GM06990 (cell line): Measurements from ENCODE around the gene TMEM201.

ENCODE experiments used
- DNase-seq: peaks from one replicate; pipeline ENCODE4 v3.0.0-alpha.2; 2011; ENCODE audit not compliant: insufficient read length; ENCODE audit errors: extremely low read depth
- H3K27me3 ChIP-seq: replicated peaks from 2 replicates; pipeline ENCODE4 v1.6.0; 2011; ENCODE audit warnings: low read length; ENCODE audit not compliant: control insufficient read depth, insufficient read depth
- H3K36me3 ChIP-seq: 2 replicates; pipeline ENCODE4 v1.5.1; 2011; ENCODE audit warnings: low read length; ENCODE audit not compliant: control insufficient read depth, insufficient read depth
- H3K4me3 ChIP-seq: replicated peaks from 2 replicates; pipeline ENCODE4 v1.5.1; 2011; ENCODE audit warnings: low read depth, mild to moderate bottlenecking, control low read depth, low read length
- CTCF ChIP-seq: IDR thresholded peaks from 2 replicates; pipeline ENCODE4 v1.5.1; 2011; ENCODE audit warnings: low read length, control low read depth, mild to moderate bottlenecking, inconsistent platforms; ENCODE audit not compliant: insufficient read depth, poor library complexity, severe bottlenecking

TMEM201 gene

GRCh38 chr1:9649769-9650168 lies 61.1 kb downstream of the TMEM201 start:
- DNase-seq = no peak
- Histone ChIP-seq H3K27me3 (no peaks in the 10 kb centered on the region), H3K4me3 (no peak overlapping the region), H3K36me3 (no peaks in the 10 kb centered on the region)
- no peak for TF ChIP-seq CTCF

GRCh38 chr1:9651220-9651564 lies 62.5 kb downstream of the TMEM201 start:
- no peak for TF ChIP-seq CTCF
- Histone ChIP-seq H3K27me3 (no peaks in the 10 kb centered on the region), H3K4me3 (peak overlapping the region; percentile 92), H3K36me3 (no peaks in the 10 kb centered on the region)
- DNase-seq = no peak

- Histone ChIP-seq H3K27me3 (no peaks in the 10 kb centered on the region), H3K4me3 (peak within 1 kb of the TSS; percentile 92)
- peak; percentile 76 for DNase-seq
These were observed 63.1 kb downstream of the TMEM201 start, which contains the start of gene PIK3CD for GRCh38 chr1:9651565-9652378. Gene PIK3CD (plus strand): TSS chr1:9651731. CDS start chr1:9710456, 58,725 bp downstream.

GRCh38 chr1:9652379-9653209 lies 63.9 kb downstream of the TMEM201 start:
- Histone ChIP-seq H3K27me3 (no peaks in the 10 kb centered on the region), H3K36me3 (no peaks in the 10 kb centered on the region), H3K4me3 (peak overlapping the region; percentile 92)
- peak; percentile 36 for TF ChIP-seq CTCF
- DNase-seq = peak; percentile 78

More at GRCh38 chr1:9651565-9652378, 63.1 kb downstream of the TMEM201 start, which contains the start of gene PIK3CD:
- H3K36me3 ChIP-seq = no peaks in the 10 kb centered on the region
- no peak for TF ChIP-seq CTCF

GRCh38 chr1:9653210-9653490 lies 64.4 kb downstream of the TMEM201 start:
- no peak for DNase-seq
- H3K27me3 ChIP-seq = no peaks in the 10 kb centered on the region
- H3K4me3 ChIP-seq = peak overlapping the region; percentile 92
- H3K36me3 ChIP-seq = no peaks in the 10 kb centered on the region
- no peak for TF ChIP-seq CTCF
